GM18951 (cell line): Measurements from ENCODE around the gene SLC1A5.

Experiments used
- POLR2A ChIP-seq: IDR thresholded peaks from 4 replicates; pipeline ENCODE4 v1.6.1; 2011; ENCODE audit warnings: mild to moderate bottlenecking; ENCODE audit not compliant: insufficient read length, insufficient read depth; ENCODE audit errors: extremely low read depth
- in situ Hi-C: fragments of 300-500 bp; cut with MboI; formaldehyde crosslinking; loops from one replicate; pipeline ENCODE4 v1.12.0; 2022; ENCODE audit warnings: low sequenced_read_pairs, mixed read lengths, inconsistent platforms; ENCODE audit not compliant: unreplicated experiment

The SLC1A5 gene

DNA sequence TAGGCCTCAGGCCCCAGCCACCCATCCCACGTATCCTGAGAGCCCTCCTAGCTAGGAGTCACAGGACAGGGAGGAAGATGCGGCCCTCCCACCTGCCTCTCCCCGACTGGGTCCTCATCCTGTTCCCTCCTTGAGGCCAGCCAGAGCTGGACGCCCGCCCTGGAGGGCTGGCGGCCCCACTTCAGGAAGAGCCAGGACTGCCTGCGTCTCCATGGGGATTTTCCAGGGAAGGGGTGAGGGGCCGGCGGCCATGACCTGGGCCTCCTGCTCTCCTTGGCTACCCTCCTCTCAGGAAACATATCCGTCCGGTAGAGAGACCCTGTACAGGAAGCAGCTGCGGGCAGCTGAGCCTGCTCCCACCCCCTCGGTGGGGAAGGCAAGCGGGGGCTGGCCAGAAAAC, 60.2 kb downstream of the SLC1A5 start:
- TF ChIP-seq POLR2A, result no peak
- in situ Hi-C loops, result no loop called here

DNA sequence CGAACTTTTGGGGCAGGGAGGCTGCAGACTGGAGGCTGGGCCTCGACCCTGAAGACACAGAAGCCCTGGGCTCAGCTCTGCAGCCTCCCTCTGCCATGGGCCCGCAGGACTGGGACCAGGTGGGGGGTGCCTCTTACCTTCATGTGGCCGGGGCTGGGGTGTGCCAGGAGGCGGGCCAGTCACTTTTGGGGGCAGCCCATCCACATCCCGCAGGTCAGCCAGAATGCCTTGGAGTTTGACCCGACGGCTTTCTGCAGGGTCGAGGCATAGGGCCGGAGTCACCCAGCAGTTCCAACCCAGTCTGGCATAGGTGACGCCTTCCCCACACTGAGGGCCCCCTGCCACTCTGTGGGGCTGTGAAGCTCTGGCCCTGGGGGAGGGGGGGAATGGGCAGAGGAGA, 60.6 kb downstream of the SLC1A5 start:
- in situ Hi-C loops, result no loop called here
- no peak for TF ChIP-seq POLR2A

DNA sequence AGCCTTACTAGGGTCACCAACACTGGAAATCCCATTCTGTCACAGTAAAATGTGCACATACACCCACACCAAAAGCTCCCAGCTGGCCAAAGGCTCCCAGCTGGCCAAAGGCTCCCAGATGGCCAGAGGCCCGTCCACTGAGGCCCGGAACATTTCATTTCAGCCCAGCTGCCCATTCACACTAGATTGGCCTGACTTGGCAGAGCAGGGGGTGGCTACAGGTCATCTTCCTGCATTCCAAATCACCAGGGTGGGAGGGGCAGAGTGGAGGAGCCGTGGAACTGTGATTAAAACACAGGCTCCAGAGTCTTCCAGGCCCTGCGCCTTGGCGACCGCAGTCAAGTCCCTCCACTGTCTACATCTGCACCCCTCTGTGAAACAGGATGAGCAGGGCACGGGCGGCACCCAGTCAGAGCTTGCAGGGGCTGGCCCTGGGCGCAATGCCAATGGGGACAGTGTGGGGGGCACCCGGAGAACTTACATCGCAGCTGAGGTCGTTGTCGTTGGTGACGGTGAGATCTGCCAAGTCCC, 61.4 kb downstream of the SLC1A5 start:
- in situ Hi-C loops, result no loop called here
- TF ChIP-seq POLR2A, result no peak

DNA sequence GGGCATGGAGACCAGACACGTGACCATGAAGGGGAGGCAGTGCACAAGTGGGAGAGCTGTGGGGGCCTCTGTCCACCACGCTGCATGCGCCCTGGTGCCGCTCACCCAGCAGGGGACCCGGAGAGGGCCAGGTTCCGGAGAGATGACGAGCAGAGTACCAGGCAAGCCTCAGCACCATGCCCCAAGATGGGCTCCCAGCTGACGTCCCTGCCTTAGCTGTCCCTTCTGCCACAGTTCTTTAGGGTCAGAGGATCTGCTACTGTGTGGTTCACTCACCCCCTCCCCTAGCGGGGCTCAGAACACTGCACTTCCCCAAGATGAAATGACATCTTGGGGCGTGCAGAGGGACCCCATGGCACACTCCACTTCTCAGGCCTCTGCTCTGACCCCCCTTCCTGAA, 61.8 kb downstream of the SLC1A5 start:
- TF ChIP-seq POLR2A, result no peak
- in situ Hi-C loops, result no loop called here

DNA sequence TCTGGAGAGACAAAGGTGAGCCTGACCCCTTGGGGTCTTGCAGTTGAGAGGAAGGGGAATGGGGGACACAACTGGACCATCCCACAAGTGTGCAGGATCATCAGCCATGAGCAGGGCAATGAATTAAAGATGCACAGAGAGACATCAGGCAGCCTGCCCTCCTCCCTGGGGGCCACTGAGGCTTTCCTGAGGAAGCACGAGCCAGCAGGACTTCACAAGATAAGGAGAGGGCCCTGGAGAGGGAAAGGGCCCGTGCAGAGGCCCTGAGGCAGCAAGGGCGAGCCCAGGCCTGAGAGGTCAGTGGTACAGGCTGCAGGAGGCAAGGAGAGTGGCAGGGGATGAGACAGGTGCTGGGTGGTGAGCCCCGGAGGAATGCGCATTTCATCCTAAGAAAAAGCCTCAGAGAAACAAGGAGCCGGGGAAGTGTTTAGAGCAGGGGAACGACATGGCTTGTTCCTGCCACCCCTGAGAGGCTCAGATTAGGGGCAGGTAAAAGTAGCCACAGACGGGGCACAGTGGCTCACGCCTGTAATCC, 62.5 kb downstream of the SLC1A5 start:
- TF ChIP-seq POLR2A, result no peak
- in situ Hi-C loops, result no loop called here

DNA sequence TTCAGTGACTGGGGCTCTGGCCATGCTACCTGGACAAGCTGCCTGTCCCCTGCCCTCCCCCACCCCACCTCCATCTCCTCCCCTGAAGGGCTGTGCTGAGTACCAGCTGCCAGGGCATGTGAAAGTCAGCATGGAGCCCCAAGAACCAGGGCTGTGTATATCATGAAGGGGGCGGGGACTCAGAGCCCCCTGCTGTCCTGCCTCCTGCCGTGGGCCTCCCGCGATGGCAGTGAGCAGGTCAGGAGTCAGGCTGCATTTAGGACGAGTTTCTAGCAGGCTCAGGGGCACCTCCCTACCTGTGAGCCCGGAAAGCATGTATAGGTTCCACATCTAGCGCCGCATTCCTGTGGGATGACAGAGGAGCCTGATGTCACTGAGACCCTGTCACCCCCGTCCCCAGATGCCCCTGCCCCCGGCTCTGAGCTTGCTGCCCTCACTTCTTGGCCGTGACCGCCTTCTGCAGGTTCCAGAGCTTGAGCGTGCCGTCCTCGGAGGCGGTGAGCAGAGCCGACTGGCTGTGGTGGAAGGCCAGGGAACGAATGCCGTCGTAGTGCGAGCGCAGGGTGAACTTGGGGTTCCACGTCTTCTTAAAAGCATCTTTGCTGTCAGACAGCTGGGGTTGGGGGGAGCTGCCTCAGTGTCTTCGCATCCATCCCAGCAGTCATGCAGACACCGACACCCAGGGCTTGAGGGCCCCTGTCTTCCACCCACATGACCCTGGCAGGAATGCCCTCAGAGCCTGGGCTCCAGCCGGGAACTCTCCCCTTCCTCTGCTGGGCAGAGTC, 63.2 kb downstream of the SLC1A5 start:
- in situ Hi-C loops, result no loop called here
- no peak for TF ChIP-seq POLR2A
